SK-N-SH treated with all-trans-retinoic acid at 6 μM for 48 hours (cell line): ENCODE data around the gene NMT2.

Experiments used
- ARNTL ChIP-seq: fragments of 450-650 bp; formaldehyde crosslinking; IDR thresholded peaks from 2 replicates; pipeline ENCODE4 v1.5.0; 2020; ENCODE audit warnings: low read depth, mild to moderate bottlenecking, moderate library complexity, borderline replicate concordance
- BACH2 ChIP-seq: fragments of 250-450 bp; sonication (Bioruptor Pico); IDR thresholded peaks from 2 replicates; pipeline ENCODE4 v1.9.0; 2021; ENCODE audit warnings: mild to moderate bottlenecking, borderline replicate concordance
- ESRRG ChIP-seq: fragments of 250-450 bp; sonication (Bioruptor Pico); IDR thresholded peaks from 2 replicates; pipeline ENCODE4 v1.6.1; 2021; ENCODE audit warnings: mild to moderate bottlenecking
- GLIS3 ChIP-seq: fragments of 250-450 bp; sonication (Bioruptor Pico); IDR thresholded peaks from 2 replicates; pipeline ENCODE4 v1.5.0; 2020; ENCODE audit warnings: mild to moderate bottlenecking, moderate library complexity
- ISL1 ChIP-seq: fragments of 250-450 bp; sonication (Bioruptor Pico); IDR thresholded peaks from 2 replicates; pipeline ENCODE4 v2.1.2; 2022; ENCODE audit warnings: mild to moderate bottlenecking, moderate library complexity
- RARB ChIP-seq: fragments of 250-450 bp; sonication (Bioruptor Pico); IDR thresholded peaks from 2 replicates; pipeline ENCODE4 v1.8.0; 2021; ENCODE audit warnings: mild to moderate bottlenecking, moderate library complexity
- TOX ChIP-seq: fragments of 250-450 bp; sonication (Bioruptor Pico); IDR thresholded peaks from 2 replicates; pipeline ENCODE4 v1.8.0; 2021; ENCODE audit warnings: mild to moderate bottlenecking, moderate library complexity, borderline replicate concordance
- ZC3H10 ChIP-seq: fragments of 250-450 bp; sonication (Bioruptor Pico); IDR thresholded peaks from 2 replicates; pipeline ENCODE4 v1.5.1; 2021; ENCODE audit warnings: mild to moderate bottlenecking, moderate library complexity
- ZFP3 ChIP-seq: fragments of 250-450 bp; sonication (Bioruptor Pico); IDR thresholded peaks from 2 replicates; pipeline ENCODE4 v1.5.0; 2020; ENCODE audit warnings: mild to moderate bottlenecking, moderate library complexity
- ZFP30 ChIP-seq: fragments of 450-650 bp; formaldehyde crosslinking; IDR thresholded peaks from 2 replicates; pipeline ENCODE4 v1.5.0; 2022; ENCODE audit warnings: mild to moderate bottlenecking, moderate library complexity
- TF ChIP-seq, protein P1 (sequence below): fragments of 250-450 bp; sonication (Bioruptor Pico); IDR thresholded peaks from 2 replicates; pipeline ENCODE4 v1.5.0; 2020; ENCODE audit warnings: mild to moderate bottlenecking, moderate library complexity
- TF ChIP-seq, protein P2 (sequence below): fragments of 250-450 bp; sonication (Bioruptor Pico); IDR thresholded peaks from 2 replicates; pipeline ENCODE4 v1.8.0; 2020; ENCODE audit warnings: mild to moderate bottlenecking, moderate library complexity, borderline replicate concordance
- TF ChIP-seq, protein P3 (sequence below): fragments of 250-450 bp; sonication (Bioruptor Pico); IDR thresholded peaks from 2 replicates; pipeline ENCODE4 v1.5.1; 2020; ENCODE audit warnings: low read depth, mild to moderate bottlenecking, moderate library complexity

DNA sequence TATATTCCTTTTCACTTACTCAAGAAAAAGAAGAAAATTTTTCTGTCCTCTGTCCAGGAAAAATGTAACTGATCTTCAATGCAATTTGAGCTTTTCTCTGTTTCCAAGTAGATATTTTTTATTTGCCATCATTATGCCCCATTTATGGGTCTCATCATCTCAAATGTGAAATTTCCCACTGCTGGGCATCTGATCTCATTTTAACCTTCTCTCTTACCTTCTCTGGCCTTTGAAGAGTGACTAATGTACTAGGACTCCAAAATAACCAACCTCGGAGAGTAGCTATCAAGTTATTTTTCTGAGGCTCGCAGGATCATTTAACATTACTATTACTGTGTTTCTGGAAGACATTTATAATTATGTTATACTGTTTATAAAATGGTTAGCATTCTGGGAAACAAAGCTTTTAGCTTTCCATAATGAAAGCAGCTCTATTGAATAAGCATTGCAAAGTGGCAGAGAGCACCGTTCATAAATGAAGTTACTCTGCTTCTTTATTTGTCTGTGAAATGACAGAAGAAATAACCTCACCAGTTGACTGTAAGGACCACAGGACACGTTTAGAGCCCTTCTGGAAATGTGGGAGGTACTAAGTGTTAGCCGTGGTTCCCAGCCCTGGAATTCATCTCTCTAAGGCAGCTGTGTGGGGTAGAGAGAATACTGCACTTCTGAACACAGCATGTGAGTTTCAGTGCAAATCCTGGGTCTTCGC lies 33.3 kb upstream of the NMT2 start:
- TF ChIP-seq RARB, result no peak
- TF ChIP-seq ZFP30 (CRISPR knock-in tag), result no peak
- peak; percentile 76; the same call in 1 of the 2 replicates for TF ChIP-seq ISL1 (CRISPR knock-in tag)
- TF ChIP-seq, protein P1, sequence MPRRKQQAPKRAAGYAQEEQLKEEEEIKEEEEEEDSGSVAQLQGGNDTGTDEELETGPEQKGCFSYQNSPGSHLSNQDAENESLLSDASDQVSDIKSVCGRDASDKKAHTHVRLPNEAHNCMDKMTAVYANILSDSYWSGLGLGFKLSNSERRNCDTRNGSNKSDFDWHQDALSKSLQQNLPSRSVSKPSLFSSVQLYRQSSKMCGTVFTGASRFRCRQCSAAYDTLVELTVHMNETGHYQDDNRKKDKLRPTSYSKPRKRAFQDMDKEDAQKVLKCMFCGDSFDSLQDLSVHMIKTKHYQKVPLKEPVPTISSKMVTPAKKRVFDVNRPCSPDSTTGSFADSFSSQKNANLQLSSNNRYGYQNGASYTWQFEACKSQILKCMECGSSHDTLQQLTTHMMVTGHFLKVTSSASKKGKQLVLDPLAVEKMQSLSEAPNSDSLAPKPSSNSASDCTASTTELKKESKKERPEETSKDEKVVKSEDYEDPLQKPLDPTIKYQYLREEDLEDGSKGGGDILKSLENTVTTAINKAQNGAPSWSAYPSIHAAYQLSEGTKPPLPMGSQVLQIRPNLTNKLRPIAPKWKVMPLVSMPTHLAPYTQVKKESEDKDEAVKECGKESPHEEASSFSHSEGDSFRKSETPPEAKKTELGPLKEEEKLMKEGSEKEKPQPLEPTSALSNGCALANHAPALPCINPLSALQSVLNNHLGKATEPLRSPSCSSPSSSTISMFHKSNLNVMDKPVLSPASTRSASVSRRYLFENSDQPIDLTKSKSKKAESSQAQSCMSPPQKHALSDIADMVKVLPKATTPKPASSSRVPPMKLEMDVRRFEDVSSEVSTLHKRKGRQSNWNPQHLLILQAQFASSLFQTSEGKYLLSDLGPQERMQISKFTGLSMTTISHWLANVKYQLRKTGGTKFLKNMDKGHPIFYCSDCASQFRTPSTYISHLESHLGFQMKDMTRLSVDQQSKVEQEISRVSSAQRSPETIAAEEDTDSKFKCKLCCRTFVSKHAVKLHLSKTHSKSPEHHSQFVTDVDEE (CRISPR knock-in tag), result no peak
- TF ChIP-seq, protein P2, sequence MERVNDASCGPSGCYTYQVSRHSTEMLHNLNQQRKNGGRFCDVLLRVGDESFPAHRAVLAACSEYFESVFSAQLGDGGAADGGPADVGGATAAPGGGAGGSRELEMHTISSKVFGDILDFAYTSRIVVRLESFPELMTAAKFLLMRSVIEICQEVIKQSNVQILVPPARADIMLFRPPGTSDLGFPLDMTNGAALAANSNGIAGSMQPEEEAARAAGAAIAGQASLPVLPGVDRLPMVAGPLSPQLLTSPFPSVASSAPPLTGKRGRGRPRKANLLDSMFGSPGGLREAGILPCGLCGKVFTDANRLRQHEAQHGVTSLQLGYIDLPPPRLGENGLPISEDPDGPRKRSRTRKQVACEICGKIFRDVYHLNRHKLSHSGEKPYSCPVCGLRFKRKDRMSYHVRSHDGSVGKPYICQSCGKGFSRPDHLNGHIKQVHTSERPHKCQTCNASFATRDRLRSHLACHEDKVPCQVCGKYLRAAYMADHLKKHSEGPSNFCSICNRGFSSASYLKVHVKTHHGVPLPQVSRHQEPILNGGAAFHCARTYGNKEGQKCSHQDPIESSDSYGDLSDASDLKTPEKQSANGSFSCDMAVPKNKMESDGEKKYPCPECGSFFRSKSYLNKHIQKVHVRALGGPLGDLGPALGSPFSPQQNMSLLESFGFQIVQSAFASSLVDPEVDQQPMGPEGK (CRISPR knock-in tag), result no peak
- no peak for TF ChIP-seq TOX (CRISPR knock-in tag)
- no peak for TF ChIP-seq BACH2 (CRISPR knock-in tag)
- TF ChIP-seq, protein P3, sequence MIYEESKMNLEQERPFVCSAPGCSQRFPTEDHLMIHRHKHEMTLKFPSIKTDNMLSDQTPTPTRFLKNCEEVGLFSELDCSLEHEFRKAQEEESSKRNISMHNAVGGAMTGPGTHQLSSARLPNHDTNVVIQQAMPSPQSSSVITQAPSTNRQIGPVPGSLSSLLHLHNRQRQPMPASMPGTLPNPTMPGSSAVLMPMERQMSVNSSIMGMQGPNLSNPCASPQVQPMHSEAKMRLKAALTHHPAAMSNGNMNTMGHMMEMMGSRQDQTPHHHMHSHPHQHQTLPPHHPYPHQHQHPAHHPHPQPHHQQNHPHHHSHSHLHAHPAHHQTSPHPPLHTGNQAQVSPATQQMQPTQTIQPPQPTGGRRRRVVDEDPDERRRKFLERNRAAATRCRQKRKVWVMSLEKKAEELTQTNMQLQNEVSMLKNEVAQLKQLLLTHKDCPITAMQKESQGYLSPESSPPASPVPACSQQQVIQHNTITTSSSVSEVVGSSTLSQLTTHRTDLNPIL (CRISPR knock-in tag), result no peak
- no peak for TF ChIP-seq ARNTL (CRISPR knock-in tag)
- no peak for TF ChIP-seq GLIS3
- TF ChIP-seq ZFP3 (CRISPR knock-in tag), result 0 out of 2 replicates have a peak, but pooled peaks have one; percentile 20
- TF ChIP-seq ESRRG, result no peak
- TF ChIP-seq ZC3H10, result no peak
